ENCODE results near the gene RPL38.

Gene RPL38

DNA sequence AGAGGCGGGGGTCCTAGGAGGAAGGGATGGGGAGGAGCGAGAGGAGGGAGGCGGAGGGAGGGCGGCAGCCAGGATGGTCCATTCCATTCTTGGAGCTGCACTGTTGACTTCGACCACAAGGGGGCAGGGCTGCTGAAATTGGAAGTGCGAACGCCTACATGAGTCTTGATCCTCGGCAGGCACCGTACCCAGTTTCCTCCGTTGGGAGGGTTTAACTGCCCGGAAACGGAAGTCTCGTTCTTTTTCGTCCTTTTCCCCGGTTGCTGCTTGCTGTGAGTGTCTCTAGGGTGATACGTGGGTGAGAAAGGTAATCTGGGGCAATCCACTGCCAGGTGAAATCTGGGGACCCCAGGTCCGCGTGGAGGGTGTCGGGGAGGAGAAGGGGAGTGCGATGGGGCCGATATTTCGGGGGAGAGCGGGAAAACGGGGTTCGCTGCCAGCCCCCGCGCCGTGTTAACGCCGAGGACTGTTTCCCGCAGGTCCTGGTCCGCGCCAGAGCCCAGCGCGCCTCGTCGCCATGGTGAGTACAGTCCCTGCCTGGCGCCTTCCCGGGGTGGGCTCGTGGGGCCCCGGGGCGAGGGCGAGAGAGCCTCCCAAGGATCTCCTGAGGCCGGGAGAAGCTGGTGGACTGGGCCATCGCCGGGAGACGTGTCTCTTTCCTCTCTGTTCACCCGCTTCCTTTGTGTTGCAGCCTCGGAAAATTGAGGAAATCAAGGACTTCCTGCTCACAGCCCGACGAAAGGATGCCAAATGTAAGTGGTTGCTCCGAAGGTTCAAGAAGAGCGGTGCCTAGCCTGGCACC lies at the start of gene RPL38:
RPL38 (plus strand) TSS at position 240 of the 802 bp plus-strand sequence; CDS start at position 518, 278 bp downstream.
- peak; percentile 99 for DNase-seq

DNA sequence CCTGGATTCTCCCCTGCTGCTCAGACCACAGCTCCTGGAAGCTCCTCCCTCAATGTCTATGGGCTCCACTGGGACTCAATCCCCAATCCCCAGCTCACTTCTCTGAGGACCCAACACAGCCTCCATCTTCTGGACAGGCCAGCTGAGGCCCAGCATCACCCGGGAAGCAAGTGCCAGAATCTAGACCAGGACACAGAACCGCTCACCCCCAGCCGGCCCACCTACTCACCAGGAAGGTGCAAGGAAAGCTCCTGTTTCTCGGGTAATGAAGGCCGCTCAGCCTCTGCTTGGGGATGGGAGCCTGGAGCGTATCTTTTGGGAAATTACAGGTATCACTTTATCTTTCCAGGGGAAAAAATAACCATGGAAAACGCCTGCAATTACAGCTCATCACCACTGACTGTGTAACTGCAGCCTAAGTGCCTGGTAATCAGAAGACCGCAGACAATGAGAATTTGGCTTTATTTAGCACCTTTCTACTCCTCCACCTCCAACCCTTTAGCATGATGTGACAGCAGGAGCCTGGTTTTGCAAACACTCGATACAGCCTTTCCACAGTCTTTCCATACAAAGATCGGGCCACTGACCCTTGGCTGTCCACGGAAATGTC lies 49.6 kb upstream of the RPL38 start:
- no peak for DNase-seq

DNA sequence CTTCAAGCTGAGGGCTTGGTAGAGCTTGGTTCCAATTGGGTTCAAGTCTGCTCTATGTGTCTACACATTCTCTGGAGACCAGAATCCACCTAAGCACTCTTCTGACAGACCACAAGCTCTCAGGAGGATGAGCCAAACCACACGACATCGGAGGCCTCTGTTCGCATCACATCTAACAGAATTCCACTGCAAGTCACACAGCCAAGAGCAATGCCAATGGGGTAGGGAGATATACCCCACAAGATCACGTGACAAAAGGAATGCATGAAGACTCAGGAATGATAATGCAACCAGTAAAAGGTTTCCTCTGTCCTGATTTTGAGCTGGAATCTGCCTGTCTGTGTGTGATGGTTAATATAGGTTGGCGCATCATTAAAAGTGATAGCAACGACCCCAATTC lies 46.6 kb upstream of the RPL38 start:
- no peak for DNase-seq

DNA sequence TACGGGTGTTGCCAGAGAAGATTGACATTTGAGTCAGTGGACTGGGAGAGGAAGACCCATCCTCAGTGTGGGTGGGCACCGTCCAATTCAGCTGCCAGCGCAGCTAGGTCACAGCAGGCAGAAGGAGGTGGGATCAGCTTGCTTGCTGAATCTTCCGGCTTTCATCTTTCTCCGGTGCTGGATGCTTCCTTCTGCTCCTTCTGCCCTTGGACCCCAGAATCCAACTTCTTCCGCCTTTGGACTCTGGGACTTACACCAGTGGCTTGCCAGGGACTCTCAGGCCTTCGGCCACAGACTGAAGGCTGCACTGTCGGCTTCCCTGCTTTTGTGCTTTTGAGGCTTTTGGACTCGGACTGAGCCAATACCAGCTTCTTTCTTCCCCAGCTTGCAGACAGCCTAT lies 46.1 kb upstream of the RPL38 start:
- DNase-seq, result no peak

DNA sequence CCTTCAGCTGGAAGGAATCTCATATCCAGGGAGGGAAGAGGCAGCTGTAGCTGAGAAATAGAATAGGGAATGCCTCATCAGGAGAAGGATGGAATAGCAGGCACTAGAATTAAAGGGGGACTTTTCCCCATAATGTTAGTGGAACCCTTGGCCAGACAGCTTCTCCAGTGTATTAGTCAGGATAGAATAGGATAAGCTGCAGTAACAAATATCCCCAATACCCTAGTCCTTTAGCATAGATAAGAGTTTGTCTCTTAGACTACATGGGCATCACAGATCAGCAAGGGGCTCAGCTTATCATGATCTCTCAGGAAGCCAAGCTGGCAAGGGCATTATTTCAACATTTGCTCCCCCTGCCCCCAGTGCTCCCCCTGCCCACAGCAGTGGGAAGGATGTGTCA lies 44.7 kb upstream of the RPL38 start:
- DNase-seq, result no peak

DNA sequence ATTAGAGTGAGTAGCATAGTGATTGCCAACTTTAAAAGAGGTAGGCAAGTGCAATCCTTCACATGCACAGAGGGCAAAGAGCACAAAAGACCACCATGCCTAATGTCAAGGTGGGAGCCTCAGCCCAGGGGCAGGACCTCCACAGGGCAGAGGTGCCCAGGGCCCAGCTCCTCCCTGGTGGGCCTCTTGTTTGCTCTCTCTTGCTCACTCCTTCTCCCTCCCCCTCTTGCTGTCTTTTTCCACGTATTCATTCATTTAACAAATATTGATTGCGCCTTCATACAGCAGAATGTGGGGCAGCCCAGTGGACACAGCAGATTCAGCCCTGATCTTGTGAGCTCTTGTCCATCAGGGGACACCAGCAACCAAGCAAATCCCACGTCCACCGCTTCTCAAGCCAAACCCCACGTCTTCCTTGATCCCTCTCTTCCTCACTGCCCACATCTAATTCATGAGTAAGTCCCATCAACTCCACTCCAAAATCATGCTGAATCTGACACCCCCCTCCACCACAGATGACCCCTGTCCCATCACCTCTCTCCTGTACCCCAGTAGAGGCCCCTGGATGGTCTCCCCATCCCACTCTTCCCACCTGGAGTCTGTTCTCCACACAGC lies 44.1 kb upstream of the RPL38 start:
- DNase-seq, result no peak

DNA sequence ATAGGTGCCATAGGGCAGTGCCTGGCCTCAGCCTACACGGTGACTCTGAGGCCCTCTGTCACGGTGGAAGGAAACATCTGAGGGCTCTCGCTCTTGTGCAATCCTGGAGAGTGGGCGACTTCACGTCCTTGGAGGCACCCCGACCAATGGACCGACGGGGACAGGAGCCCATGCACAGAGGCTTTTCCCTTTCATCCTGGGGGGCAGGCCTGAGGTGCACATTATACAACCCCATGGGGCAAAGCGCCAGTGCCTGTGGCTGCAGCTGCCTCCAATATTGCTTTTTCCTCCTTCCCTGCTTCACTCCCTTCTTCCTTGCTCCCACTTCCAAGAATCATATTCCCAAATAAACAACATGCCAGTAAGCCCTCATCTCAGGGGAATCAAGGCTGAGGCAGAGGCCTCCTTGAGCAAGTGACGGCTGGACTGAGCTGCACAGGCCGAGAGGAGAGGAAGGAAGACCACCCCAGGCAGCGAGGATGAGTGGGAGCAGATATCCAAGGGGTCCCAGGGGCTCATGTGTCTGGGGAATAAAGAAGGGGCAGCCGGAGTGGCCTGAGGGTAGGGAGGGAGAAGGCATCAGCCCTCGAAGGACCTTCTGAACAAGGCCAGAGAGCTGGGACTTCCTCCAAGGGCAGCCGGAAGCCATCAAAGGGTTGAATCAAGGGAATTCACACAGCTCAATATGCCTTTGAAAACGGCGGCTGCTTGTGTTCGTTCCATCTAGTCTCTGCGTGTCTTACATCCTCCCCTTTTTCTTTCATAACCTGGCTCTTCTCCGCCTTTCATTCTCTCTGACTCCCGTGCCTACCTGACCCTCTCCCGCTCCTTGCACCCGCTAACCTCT lies 42.6 kb upstream of the RPL38 start:
- DNase-seq, result no peak

DNA sequence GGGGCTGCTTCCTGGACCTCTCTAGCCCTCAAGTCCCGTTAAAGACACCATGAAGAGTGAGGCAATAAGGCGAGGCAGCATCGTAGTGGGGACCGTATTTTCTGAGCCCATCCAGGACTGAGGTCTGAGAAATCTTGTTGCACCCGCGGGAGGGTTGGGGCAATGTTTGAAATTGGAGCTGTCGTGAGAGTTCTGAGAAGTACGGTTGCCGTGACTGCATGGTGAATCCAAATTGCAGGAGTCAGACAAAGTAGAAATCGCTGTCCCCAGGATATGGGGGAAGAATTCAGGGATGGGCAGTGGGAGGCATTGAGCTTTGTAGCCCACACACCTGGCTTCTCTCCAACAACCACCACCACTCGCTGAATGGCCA lies 42.0 kb upstream of the RPL38 start:
- no peak for DNase-seq

DNA sequence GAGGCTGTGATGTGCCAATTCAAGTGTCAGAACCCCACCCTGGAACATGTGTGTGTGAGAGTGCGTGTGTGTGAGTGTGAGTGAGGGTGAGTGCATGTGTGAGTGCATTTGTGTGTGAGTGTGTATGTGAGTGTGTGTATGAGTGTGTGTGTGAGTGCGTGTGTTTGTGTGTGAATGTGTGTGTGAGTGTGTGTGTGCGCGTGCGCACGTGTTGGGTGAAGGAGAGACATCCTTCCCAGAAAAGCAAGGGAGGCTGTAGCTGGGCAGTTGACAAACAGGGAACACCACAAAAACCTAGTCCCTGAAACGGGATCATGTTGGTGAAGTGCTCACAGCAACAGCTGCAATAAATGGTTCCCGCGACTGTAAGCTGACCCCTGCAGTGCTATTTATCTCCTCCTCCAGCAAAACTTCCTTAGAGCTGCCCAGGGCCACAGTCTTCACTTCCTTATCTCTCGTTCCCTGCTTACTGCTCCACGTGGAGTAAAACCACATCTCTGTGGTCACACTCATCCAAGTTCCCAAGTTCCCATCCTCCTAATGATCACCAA lies 40.1 kb upstream of the RPL38 start:
- no peak for DNase-seq

DNA sequence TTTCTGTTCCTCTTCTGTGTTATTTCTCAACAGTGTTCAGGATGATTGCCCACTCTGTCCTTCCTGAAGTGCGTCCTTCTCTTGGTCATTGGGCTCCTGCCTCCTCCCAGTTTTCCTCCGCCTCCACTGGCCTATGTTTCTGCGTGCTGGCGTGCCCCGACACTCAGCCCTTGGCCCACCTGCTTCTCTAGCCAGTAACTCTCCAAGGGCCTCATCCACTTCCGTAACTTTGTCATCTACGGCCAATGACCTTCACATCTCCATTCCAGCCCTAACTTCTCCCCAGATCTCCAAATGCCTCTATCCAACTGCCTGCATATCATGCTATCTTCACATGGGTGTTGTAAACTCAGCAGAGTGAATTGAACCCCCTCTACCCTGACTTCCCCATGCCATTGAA lies 39.6 kb upstream of the RPL38 start:
- DNase-seq, result no peak

DNA sequence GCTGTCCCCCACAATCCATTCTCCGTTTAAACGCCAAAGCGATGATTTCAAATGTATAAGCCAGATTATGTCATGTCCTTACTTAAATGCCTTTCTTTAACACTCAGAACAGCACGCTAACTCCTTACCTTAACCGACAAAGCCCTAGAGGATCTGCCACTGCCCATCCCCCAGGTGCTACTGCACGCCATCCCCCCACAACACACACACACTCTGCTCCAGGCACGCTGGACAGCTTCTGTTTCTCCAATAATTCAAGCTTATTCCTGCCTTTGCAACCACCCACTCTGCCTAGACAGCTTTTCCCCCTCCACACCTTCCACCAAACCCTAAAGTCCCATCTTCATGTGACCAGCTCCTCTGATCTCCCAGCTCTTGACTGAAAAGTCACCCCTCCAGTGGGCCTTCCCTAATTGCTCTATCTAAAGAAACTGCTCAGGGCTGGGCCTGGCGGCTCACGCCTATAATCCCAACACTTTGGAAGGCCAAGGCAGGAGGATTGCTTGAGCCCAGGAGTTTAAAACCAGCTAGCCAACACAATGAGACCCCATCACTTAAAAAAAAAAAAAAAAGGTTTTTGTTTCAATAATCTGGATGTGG lies 38.9 kb upstream of the RPL38 start:
- DNase-seq, result no peak

DNA sequence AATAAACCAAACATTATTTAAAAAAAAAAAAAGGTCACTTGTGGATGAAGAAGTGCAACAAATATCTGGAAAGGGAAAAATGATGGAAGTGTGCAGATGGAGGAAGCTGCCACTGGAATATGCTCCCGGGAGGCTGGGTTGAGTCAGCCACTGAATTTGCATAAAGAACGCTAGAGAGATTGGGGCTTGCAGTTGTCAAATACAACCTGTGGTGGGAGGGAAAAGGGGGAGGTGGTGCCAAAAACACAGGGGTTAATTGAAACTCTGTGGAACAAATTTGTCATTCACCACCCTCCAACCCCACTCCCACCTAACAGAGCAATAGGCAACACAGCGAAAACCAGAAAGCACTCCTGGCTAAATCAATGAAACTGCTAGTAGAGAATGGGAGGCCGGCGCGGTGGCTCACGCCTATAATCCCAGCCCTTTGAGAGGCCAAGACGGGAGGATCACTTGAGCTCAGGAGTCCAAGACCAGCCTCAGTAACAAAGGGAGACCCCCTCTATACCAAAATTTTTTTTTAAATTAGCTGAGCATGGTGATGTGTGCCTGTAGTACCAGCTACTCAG lies 37.6 kb upstream of the RPL38 start:
- DNase-seq, result no peak

DNA sequence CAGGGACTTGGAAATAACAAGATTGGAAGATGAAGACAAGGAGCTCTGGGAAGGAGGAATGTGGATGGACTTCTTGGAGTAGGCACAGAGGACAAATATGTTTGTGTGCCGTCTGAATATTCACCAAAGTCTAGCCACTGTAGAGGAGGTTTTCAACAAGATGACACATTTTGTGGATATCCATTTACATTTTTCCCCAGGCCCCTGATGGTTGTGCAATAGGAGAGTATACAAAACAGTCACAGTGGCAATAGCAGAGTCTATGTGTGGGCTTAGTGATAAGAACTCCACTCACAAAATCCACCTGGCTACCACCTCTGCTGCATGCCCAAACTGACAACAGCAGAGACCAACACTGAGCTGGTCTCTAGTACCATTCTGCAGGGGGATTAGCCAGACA lies 32.6 kb upstream of the RPL38 start:
- DNase-seq, result no peak

DNA sequence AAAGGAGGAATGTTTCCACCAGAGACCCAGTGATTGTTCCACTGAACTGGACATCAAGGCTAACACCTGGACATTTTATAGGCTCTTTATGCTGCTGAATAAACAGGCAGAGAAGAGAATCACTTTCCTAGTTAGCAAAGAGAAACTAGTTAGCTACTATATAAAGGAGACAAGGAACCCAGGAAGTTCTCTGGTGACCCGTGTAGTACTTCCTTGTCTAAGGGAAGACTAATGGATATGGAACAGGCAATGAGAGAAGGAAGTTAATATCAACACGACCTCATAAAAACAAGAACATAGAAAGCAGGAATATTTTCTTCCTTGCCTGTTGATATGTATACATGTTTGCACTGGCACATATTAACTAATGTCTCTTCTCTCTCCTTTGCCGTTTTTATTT lies 30.8 kb upstream of the RPL38 start:
- DNase-seq, result no peak

DNA sequence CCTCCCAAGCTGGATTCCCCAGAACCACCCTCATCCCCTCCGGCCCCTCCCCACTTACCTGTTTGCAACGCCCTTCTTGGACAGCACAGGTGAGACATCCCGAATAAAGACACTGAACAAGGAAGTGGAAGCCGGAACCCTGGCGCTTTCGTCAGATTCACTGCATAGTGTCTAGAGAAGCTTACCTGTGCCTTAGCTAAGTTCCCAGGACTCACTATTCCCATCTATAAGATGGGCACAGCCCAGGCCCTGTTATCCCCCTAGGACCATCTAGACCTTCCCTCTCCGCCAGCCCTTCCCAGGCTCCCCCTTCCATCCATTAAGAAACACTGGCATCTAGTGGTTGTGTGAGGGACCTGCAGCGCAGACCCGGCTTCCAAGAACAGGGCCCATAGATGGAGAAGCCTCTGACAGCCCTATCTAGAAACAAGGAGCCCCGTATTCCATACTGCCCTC lies 26.9 kb upstream of the RPL38 start:
- DNase-seq, result peak; percentile 90

DNA sequence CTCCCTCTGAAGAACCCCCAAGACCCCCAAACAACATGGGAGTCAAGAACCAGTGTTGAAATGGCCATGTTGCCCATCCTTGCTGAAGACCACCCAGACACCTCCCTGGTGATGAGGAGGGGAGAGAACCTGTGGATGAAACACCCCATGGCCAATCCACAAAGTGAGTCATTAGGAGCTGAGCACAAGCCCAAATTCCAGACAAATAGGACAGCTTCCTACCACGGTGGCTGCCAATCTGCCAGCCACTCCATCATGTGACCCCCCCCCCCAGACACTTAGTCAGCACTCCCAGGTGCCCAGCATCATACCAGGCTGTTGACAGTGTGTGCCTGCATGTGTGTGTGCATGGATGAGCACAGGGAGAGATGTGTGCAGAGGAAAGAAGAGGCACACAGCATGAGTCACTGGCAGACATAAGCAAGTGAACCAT lies 26.4 kb upstream of the RPL38 start:
- no peak for DNase-seq

DNA sequence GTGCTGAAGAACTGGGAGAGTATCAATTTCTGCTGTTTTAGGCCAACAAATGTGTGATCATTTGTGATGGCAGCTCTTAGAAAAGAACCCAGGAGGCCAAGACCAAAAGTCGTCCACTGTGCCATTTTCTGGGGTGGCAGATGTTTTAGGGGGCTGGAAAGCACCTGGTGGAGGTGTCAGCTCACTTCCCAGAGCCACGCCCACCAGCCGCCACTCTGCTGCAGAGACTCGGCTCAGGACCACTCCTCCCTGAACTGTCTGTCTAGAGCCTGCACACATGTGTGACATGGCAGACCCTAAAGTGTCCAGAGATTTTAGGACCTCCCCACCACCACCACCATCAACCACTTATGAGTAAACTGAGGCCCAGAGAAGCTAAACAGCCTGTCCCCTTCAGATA lies 23.9 kb upstream of the RPL38 start:
- DNase-seq, result no peak

DNA sequence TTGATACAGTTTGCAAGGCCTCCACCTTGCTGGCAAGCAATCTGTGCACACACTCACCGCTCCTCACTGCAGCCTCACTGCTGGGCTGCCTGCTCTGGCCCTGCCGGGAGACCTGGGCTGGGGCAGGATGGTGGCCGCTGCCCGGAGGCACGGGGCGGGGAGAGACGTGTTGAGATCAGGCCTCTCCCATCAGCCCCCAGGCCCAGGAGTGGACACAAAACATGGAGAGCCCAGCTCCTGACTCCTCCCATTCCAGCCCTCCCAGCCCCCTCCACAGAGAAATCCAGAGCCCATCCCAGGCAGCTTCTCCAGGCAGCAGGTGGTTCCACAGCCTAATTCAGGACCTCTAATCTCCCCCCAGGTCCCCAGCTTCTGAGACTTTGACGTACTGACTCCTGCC lies 23.1 kb upstream of the RPL38 start:
- DNase-seq, result no peak

DNA sequence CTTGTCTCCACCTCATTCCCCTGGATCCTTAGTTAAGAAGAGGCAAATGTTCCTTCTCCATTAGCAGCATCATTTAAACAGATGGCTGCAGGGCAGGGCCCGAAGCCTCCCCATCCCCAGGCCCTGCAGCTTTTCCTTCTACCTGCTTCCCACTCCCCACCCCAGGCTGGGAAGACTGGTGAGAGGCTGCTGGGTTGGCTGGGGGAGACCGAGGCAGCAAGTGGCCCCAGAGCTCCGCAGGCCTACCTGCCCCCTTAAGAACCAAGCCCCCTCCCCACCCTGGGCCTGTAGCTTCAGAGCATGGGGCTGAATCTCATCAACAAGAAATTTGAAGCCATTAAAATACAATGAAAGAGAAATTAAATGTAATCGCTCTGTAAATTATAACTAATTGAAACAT lies 22.1 kb upstream of the RPL38 start:
- no peak for DNase-seq

DNA sequence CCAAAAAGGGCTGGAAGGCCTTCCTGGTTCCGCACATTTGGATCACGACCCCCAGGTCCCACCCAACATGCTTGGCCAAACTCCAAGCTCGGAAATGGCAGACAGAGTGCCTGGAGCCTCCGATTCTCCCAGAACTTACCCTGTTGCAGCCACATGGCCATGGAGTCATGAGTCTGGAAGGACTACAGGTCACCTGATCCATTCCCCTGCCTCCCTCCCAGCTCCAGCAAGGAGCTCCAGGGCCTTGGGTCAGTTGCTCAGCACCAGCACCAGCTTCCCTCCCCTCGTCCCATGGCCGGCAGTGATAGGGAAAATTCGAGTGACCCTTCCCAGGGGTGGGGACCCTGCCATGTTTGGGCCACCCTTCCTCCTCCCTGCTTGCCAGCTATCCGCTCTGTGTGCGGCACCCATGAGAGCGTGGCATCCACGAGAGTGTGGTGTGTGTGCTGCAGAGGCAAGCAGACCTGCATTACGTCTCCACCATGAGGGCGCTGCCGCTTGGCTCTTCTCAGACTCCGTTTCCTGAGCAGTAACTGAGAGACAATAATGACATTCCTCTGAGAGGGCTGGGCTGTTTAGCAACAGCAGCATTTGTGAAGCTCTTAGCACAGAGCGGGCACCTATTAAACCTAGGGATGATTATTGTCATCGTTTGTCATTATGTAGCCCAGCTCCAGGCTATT lies 21.3 kb upstream of the RPL38 start:
- peak; percentile 78 for DNase-seq

DNA sequence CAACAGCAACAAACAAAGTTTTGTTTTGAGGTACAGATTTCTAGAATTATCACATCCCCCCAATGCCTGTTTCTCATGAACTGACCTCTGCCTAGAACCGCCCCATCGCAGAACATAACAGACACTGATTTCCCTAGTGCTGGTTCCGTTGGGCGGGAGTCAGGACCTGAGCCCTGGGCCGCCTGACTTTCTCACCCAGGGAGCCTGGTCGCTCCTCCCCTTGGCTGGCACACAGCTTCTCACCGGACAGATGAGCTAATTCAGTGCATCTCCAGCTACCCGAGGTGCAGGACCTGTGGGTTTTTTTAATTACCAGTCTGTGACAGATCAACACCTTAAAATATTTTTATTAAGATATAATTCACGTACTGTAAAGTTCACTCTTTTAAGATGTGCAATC lies 20.1 kb upstream of the RPL38 start:
- DNase-seq, result no peak
